NCI-H1694 treated with DMSO at 0.1 percent for 48 hours (cell line): ENCODE data around the gene THRAP3.

ENCODE experiments used
- DNase-seq: peaks from one replicate; lab custom pipeline; 2025; lab: John Stamatoyannopoulos, UW

THRAP3 gene

DNA sequence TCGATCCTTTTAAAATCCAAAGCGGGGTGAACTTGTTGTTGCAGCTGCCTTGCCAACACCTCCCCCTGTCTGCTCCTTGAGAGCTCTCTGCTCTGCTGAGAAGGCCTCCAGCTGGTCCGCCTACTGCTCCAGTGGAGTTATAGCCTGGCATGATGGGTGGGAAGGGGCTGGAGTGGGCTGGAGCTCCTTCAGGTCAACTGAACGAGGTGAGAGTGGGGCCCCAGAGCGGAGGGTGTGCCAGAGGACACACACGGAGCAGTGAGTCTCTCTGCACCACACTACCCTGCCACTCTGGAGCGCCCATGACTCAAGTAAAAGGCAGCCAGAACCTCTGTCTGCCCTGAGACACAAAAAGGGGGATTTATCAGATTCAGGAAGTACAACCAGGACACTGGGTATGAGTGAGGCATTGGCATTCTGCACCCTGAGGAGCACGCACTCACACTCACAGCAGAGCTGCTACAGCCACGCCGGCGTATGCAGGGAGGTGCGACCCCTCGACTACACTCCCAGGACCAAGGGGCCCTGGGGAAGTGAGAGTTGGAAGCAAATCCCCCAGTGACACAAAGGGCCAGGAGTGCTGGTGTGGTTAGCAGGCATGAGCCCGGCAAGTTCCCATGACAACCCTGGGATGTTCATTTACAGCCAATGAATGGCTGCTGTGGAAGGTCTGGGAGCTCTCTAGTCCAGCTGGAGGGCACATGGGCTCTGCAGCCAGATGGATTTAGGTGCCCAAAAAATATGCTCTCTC, 127.2 kb downstream of the THRAP3 start:
- DNase-seq: no peak

DNA sequence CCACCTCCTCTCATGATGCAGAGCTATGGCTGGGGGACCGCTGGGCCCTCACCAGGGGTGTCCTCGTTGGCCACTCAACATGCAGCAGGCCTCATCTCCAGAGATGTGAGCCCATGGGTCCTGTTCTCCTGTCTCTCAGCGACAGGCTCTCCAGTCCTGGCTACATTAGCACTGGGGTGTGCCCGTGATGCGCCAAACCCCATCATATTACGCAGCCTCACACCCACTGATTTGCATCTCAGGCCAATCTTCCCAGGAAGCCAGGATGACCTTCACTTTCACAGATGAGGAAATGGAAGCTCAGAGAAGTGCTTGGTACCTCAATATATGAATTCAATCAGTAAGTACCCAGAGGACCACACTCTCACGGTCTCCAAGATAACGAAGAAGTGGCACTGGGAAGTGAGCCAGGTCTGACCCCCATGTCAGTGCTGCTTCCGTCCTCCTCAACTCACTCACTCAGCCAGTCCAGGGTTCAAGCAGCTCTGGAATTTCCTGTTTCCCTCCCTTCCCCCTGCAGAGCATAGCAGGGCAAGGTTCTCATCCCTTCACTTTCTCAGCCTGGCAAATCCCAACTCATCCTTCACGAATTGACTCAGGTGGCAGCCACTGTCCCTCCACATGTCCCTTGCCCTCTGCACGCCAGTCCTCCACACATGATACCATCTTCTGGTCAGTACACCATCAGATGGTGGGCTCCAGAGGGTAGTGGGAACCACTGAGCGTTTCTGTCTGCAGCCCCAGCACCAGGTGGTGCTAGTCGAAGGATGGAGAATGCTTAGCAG, 128.1 kb downstream of the THRAP3 start:
- no peak for DNase-seq

DNA sequence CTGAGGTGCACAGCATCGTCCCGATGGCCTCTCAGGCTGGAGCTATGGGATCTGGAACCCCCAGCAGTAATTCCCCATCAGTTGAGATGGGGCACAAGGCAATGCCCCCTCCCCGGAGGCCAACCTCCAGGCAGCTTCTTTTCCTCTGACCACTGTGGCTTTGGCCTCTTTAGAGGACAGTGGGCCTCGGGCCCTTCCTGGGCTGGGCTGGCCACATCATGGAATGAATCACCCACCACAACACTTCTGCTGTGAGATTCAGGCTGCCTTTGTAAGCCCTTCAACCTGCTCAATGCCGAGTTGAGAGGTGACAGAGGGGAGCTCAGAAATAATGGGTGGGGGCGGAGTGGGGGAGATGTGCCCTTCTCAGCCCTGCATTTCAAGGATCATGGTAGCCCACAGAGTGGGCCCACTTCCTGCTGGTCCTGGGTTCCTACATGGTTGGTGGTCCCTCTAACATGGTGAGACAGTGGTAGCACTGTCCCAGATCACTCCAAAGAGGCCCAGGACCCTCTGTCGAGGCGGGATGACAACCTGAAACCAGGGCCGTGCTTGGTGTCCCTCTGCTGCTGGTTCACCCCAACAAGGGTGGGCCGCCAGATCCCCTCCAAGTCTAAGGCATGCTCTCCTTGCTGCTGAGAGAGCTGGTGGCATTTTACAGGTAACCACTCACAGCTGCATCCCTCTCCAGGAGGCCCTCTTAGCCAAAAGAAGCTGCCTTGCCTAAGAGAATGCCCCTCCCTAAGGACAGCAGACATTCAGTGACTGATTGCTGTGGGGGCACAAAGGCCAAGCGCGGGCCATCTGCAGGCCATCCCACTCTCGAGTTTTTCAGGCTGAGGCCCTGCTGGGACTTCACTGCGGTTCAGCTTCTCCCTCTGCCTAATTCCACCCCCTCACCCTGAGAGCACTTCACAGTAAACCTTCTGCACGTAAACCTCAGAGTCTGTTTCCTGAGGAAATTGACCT, 129.0 kb downstream of the THRAP3 start:
- no peak for DNase-seq

GRCh38 chr1:36354486-36354885, 130.2 kb downstream of the THRAP3 start:
- DNase-seq: no peak
